Measurements from ENCODE around the gene KCNH2.

DNA sequence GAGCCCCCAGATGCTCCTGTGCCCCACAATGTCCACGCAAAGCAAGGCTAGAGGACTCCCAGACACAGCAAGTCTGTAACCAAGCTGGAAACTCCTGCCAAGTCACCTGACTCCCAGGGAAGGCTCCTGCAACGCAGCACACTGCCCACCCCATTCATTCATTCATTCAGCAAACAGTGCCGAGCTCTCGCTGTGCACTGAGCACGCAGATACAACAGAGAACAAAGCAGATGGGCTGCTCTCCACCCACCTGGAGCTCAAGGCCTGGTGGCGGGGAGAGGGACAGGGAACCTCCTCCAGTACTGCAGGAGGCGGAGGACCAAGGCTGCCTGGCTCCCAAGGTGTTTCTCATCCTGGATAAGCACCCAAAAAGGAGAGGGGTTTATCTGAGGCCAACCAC lies 8.6 kb downstream of the KCNH2 start:
- TF ChIP-seq, protein P1, sequence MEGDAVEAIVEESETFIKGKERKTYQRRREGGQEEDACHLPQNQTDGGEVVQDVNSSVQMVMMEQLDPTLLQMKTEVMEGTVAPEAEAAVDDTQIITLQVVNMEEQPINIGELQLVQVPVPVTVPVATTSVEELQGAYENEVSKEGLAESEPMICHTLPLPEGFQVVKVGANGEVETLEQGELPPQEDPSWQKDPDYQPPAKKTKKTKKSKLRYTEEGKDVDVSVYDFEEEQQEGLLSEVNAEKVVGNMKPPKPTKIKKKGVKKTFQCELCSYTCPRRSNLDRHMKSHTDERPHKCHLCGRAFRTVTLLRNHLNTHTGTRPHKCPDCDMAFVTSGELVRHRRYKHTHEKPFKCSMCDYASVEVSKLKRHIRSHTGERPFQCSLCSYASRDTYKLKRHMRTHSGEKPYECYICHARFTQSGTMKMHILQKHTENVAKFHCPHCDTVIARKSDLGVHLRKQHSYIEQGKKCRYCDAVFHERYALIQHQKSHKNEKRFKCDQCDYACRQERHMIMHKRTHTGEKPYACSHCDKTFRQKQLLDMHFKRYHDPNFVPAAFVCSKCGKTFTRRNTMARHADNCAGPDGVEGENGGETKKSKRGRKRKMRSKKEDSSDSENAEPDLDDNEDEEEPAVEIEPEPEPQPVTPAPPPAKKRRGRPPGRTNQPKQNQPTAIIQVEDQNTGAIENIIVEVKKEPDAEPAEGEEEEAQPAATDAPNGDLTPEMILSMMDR (IDR thresholded peaks at IDR 0.05): no peak
- TF ChIP-seq POLR2A (IDR thresholded peaks at IDR 0.05): no peak

Data from thyroid gland (tissue), 4 donors.